Keratinocyte (primary cell): ENCODE results near the gene RNF5. TPM values are rescaled to one million over a fixed set of nuclear protein-coding genes. Genes with fewer than 3 reads are reported as not detected.
A peak's percentile ranks its signal among the peaks of the same experiment; 100 is the strongest.

Source experiments
- DNase-seq: peaks from one replicate; pipeline ENCODE4 v3.0.0-alpha.2; 2011; ENCODE audit warnings: low read depth, missing footprints, low spot score
- FAIRE-seq: peaks from 2 replicates; lab custom pipeline; 2011; peaks lifted over from hg19 to GRCh38; lab: Jason Lieb, UNC
- H2AFZ ChIP-seq: 2 replicates; pipeline ENCODE4 v1.6.0; 2012; ENCODE audit warnings: low read length, control low read depth, inconsistent platforms; ENCODE audit not compliant: control insufficient read depth
- H3K27ac ChIP-seq: 2 replicates; pipeline ENCODE4 v1.5.1; 2011; ENCODE audit warnings: low read length; ENCODE audit not compliant: control insufficient read depth, insufficient read depth
- H3K27me3 ChIP-seq: 3 replicates; pipeline ENCODE4 v1.6.0; 2011; ENCODE audit warnings: low read length; ENCODE audit not compliant: control insufficient read depth, insufficient read depth; ENCODE audit errors: extremely low read depth
- H3K36me3 ChIP-seq, 2 experiments: 2 replicates in 1 of 2; 3 replicates in 1 of 2; pipeline ENCODE4 v1.5.1; 2011; ENCODE audit warnings: low read length in 2 of 2, mild to moderate bottlenecking in 1 of 2; ENCODE audit not compliant: control insufficient read depth in 2 of 2, insufficient read depth in 2 of 2; ENCODE audit errors: extremely low read depth in 1 of 2
- H3K4me1 ChIP-seq: 3 replicates; pipeline ENCODE4 v1.5.1; 2011; ENCODE audit warnings: low read length; ENCODE audit not compliant: control insufficient read depth, insufficient read depth; ENCODE audit errors: extremely low read depth
- H3K4me2 ChIP-seq: 3 replicates; pipeline ENCODE4 v1.6.0; 2011; ENCODE audit warnings: low read depth, low read length; ENCODE audit not compliant: control insufficient read depth, insufficient read depth; ENCODE audit errors: extremely low read depth
- H3K4me3 ChIP-seq, 3 experiments: fragments of 200-600 bp in 1 of 3; sonication (generic) in 1 of 3; 2 replicates in 2 of 3; 3 replicates in 1 of 3; pipeline ENCODE4 v1.5.1; 2011 to 2016; ENCODE audit warnings: low read length in 3 of 3, mild to moderate bottlenecking in 3 of 3, control low read depth in 2 of 3, inconsistent platforms in 1 of 3, low read depth in 1 of 3, mixed read lengths in 1 of 3, mixed run types in 1 of 3, moderate library complexity in 1 of 3; ENCODE audit not compliant: control insufficient read depth in 2 of 3, insufficient read depth in 2 of 3; ENCODE audit errors: extremely low read depth in 1 of 3
- H3K79me2 ChIP-seq: 2 replicates; pipeline ENCODE4 v1.6.0; 2012; ENCODE audit warnings: low read length; ENCODE audit not compliant: control insufficient read depth, insufficient read depth
- H3K9ac ChIP-seq: 3 replicates; pipeline ENCODE4 v1.6.0; 2011; ENCODE audit warnings: low read length; ENCODE audit not compliant: control insufficient read depth, insufficient read depth; ENCODE audit errors: extremely low read depth
- H3K9me1 ChIP-seq: 3 replicates; pipeline ENCODE4 v1.6.0; 2011; ENCODE audit warnings: low read length; ENCODE audit not compliant: control insufficient read depth, insufficient read depth; ENCODE audit errors: extremely low read depth
- H3K9me3 ChIP-seq: 2 replicates; pipeline ENCODE4 v1.5.1; 2012; ENCODE audit warnings: low read depth, low read length; ENCODE audit not compliant: control insufficient read depth
- H4K20me1 ChIP-seq: 3 replicates; pipeline ENCODE4 v1.6.0; 2011; ENCODE audit warnings: low read length; ENCODE audit not compliant: control insufficient read depth, insufficient read depth; ENCODE audit errors: extremely low read depth
- EZH2 ChIP-seq: IDR thresholded peaks from one replicate; pipeline ENCODE4 v1.6.1; 2012; ENCODE audit warnings: inconsistent platforms, mild to moderate bottlenecking, low read length, moderate library complexity
- dilution Hi-C: fragments of 300-500 bp; cut with MboI; formaldehyde crosslinking; loops from one replicate; pipeline ENCODE4 v1.7.0; 2020; ENCODE audit warnings: low sequenced_read_pairs; ENCODE audit not compliant: extremely low pct_ligation_motif_present
- polyA plus RNA-seq, 5 experiments: library from polyadenylated mRNA; depleted of rRNA in 3 of 5; stranded (reverse) in 3 of 5; stranded (forward) in 1 of 5; unstranded in 1 of 5; fragments of >200 nt; gene quantifications; 1 replicate in 1 of 5; 2 replicates in 3 of 5; 3 replicates in 1 of 5; pipeline versions ENCODE4 v1.2.1 to v1.2.3, GENCODE V29; 2011 to 2012; ENCODE audit warnings: missing spikeins in 2 of 5, low read depth in 1 of 5, low replicate concordance in 1 of 5
- TF ChIP-seq, protein P1 (sequence below), 3 experiments: IDR thresholded peaks in 1 of 3; conservative IDR thresholded peaks in 1 of 3; optimal IDR thresholded peaks in 1 of 3; 2 replicates in 2 of 3; 3 replicates in 1 of 3; pipeline versions ENCODE3 to v1.5.1; 2011; ENCODE audit warnings: low read length in 3 of 3, mild to moderate bottlenecking in 3 of 3, moderate library complexity in 2 of 3, control low read depth in 1 of 3, inconsistent platforms in 1 of 3; ENCODE audit not compliant: insufficient read depth in 2 of 3; ENCODE audit errors: extremely low read depth in 1 of 3

RNF5 gene
- polyA plus RNA-seq, 1 donor (not counting 4 experiments of a cell fraction or from before 2014, with no cell fraction given) = 33.2 TPM

DNA sequence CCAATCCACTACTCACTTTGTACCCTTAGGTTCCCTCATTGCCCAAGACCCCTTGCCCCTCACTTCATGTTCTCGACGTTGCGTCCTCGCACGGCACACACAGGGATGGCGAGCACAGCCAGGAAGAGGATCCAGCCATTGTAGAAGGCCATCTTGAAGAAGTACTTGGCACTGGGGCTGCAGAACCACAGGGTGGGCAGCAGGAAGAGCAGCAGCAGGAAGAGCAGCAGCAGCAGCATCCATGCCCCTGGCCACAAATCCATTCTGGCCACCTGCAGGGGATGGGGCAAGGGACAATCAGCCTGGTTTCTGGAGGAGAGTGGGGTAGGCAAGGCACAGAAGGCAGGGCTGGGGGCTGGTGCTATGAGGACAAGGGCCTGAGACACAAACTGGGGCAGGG lies 7.0 kb upstream of the RNF5 start:
- H3K4me2 ChIP-seq = no peak overlapping the region
- peaks cover 20 to 22% of the 10 kb centered on the region in 2 experiments for H3K36me3 ChIP-seq
- no peaks in the 10 kb centered on the region for H4K20me1 ChIP-seq
- no peak for FAIRE-seq
- dilution Hi-C loops = no loop called here
- H2AFZ ChIP-seq = no peak overlapping the region
- H3K9me3 ChIP-seq = no peaks in the 10 kb centered on the region
- H3K9ac ChIP-seq = no peak overlapping the region
- peaks cover 30% of the 10 kb centered on the region for H3K4me1 ChIP-seq
- H3K9me1 ChIP-seq = no peaks in the 10 kb centered on the region
- no peak overlapping the region for H3K4me3 ChIP-seq
- no peaks in the 10 kb centered on the region for H3K27me3 ChIP-seq
- peaks cover 22% of the 10 kb centered on the region for H3K79me2 ChIP-seq
- TF ChIP-seq, protein P1, sequence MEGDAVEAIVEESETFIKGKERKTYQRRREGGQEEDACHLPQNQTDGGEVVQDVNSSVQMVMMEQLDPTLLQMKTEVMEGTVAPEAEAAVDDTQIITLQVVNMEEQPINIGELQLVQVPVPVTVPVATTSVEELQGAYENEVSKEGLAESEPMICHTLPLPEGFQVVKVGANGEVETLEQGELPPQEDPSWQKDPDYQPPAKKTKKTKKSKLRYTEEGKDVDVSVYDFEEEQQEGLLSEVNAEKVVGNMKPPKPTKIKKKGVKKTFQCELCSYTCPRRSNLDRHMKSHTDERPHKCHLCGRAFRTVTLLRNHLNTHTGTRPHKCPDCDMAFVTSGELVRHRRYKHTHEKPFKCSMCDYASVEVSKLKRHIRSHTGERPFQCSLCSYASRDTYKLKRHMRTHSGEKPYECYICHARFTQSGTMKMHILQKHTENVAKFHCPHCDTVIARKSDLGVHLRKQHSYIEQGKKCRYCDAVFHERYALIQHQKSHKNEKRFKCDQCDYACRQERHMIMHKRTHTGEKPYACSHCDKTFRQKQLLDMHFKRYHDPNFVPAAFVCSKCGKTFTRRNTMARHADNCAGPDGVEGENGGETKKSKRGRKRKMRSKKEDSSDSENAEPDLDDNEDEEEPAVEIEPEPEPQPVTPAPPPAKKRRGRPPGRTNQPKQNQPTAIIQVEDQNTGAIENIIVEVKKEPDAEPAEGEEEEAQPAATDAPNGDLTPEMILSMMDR (optimal IDR thresholded peaks at IDR 0.05 in 1 of 3, IDR thresholded peaks at IDR 0.05 in 1 of 3, conservative IDR thresholded peaks at IDR 0.05 in 1 of 3; ENCODE audit: extremely low read depth in 1 of 3, insufficient read depth in 2 of 3, low read length in 3 of 3) = no peak
- no peak for TF ChIP-seq EZH2
- DNase-seq = no peak
- no peak overlapping the region for H3K27ac ChIP-seq

DNA sequence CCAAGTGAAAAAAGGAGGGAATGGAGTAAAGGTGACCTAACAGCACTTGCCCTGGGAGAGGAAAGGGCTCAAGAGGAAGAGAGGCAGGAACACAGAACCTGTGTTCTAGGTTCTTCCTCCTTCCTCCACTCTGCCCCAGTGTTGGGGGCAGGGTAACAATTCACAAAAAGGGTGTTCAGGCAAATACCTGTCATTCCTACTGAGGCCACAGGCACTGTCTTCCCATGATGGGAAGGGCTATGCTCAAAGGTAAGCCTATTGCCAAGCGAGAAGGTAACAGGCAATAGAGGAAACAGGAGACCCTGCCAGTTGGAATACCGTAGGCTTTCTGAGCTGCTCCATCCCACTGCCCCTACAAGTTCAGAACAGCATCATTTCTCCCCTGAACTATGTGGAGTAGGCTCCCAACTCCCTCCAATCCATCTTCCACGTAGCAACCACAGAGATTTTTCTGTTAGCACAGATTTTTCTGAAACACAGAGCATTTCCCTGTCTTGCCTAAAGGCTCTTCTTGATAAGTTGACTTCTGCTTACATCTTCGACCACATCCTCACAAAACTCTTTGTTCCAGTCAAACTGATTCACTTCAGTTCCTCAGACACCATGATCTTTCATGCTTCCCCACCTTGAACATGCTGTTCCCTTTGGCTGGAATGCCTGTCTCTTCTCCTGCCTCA lies 5.0 kb upstream of the RNF5 start:
- H2AFZ ChIP-seq = no peak overlapping the region
- H3K27ac ChIP-seq = no peak overlapping the region

More for the DNA sequence above, 5.0 kb upstream of the RNF5 start:
- no peaks in the 10 kb centered on the region for H3K27me3 ChIP-seq
- no peak overlapping the region for H3K4me3 ChIP-seq
- H3K79me2 ChIP-seq = peaks cover 22% of the 10 kb centered on the region
- H3K9me1 ChIP-seq = no peaks in the 10 kb centered on the region
- H3K4me1 ChIP-seq = peaks cover 42% of the 10 kb centered on the region
- dilution Hi-C loops = no loop called here
- TF ChIP-seq, protein P1 (optimal IDR thresholded peaks at IDR 0.05 in 1 of 3, IDR thresholded peaks at IDR 0.05 in 1 of 3, conservative IDR thresholded peaks at IDR 0.05 in 1 of 3; ENCODE audit: extremely low read depth in 1 of 3, insufficient read depth in 2 of 3, low read length in 3 of 3) = no peak
- TF ChIP-seq EZH2 = no peak
- H3K9me3 ChIP-seq = no peaks in the 10 kb centered on the region
- peak overlapping the region; percentile 37 for H3K4me2 ChIP-seq
- peaks cover 14 to 15% of the 10 kb centered on the region in 2 experiments for H3K36me3 ChIP-seq
- DNase-seq (no peak), FAIRE-seq (no peak)
- no peaks in the 10 kb centered on the region for H4K20me1 ChIP-seq
- H3K9ac ChIP-seq = no peak overlapping the region
